ENCODE measurements around the gene NCR2.
"Not testable (repeated sequence)": the region's sequence is repeated elsewhere in the genome, so short reads cannot be mapped to it uniquely, and the experiment has no call there.

The NCR2 gene

GRCh38 chr6:41335296-41335695, at the start of gene NCR2:
NCR2 (plus strand) TSS chr6:41335608; CDS start chr6:41335877, 269 bp downstream.
- DNase-seq, result no peak

- no peak for DNase-seq
Measured at GRCh38 chr6:41286544-41287346, 48.7 kb upstream of the NCR2 start, which contains the start of gene TREM1. TREM1 (minus strand) TSS chr6:41286682; CDS start chr6:41286655, 27 bp downstream.

- peak; percentile 95 for DNase-seq
Measured at GRCh38 chr6:41288030-41288753, 47.2 kb upstream of the NCR2 start.

GRCh38 chr6:41288754-41289129, 46.7 kb upstream of the NCR2 start:
- no peak for DNase-seq

GRCh38 chr6:41289815-41290214, 45.6 kb upstream of the NCR2 start:
- no peak for DNase-seq

- no peak for DNase-seq
Measured at GRCh38 chr6:41291717-41292116, 43.7 kb upstream of the NCR2 start.

GRCh38 chr6:41294214-41294872, 41.1 kb upstream of the NCR2 start:
- no peak for DNase-seq

- not testable (repeated sequence) for DNase-seq
Measured at GRCh38 chr6:41297248-41297647, 38.2 kb upstream of the NCR2 start.

GRCh38 chr6:41298785-41299502, 36.5 kb upstream of the NCR2 start:
- DNase-seq, result no peak

GRCh38 chr6:41302638-41303037, 32.8 kb upstream of the NCR2 start:
- DNase-seq, result no peak

GRCh38 chr6:41306187-41306854, 29.1 kb upstream of the NCR2 start:
- peak; percentile 62 for DNase-seq

- DNase-seq, result no peak
Measured at GRCh38 chr6:41315203-41315602, 20.2 kb upstream of the NCR2 start.

GRCh38 chr6:41315943-41316620, 19.3 kb upstream of the NCR2 start:
- DNase-seq, result no peak

- no peak for DNase-seq
Measured at GRCh38 chr6:41318261-41318653, 17.2 kb upstream of the NCR2 start.

- DNase-seq, result peak; percentile 90
Measured at GRCh38 chr6:41318654-41319565, 16.5 kb upstream of the NCR2 start.

- DNase-seq, result no peak
Measured at GRCh38 chr6:41321183-41321582, 14.2 kb upstream of the NCR2 start.

- no peak for DNase-seq
Measured at GRCh38 chr6:41325446-41326066, 9.9 kb upstream of the NCR2 start.

GRCh38 chr6:41326092-41326491, 9.3 kb upstream of the NCR2 start:
- DNase-seq, result no peak

GRCh38 chr6:41327177-41327576, 8.2 kb upstream of the NCR2 start:
- no peak for DNase-seq

Measured in NCI-H1105 (cell line).